ENCODE data around the gene ATIC.

GRCh38 chr2:215372968-215373649, 61.2 kb downstream of the ATIC start:
- TF ChIP-seq POLR2A (IDR thresholded peaks at IDR 0.05) (no peak), CTCF (IDR thresholded peaks at IDR 0.05 in 8 of 11, conservative IDR thresholded peaks at IDR 0.05 in 3 of 11) (no peak)
